Stimulated activated CD8-positive, alpha-beta memory T cell treated with anti-CD3 and anti-CD28 coated beads, Interleukin-4, amount 100 ng/mL, for 4 hours (primary cell): ENCODE measurements around the gene SKA1.
"Not testable (repeated sequence)": the region's sequence is repeated elsewhere in the genome, so short reads cannot be mapped to it uniquely, and the experiment has no call there.

ENCODE experiments used
- DNase-seq, 2 donors: peaks; one replicate each; pipeline ENCODE4 v3.0.0-alpha.2; 2020; ENCODE audit warnings: low read depth in 2 of 2, low spot score in 1 of 2

SKA1 gene

GRCh38 chr18:50393802-50394201 is 19.0 kb downstream of the SKA1 start:
- DNase-seq = no peak

GRCh38 chr18:50395093-50395492 is 20.2 kb downstream of the SKA1 start:
- no peak for DNase-seq

- no peak for DNase-seq
Observed at GRCh38 chr18:50396005-50396660, 21.3 kb downstream of the SKA1 start.

GRCh38 chr18:50397023-50397422 is 22.2 kb downstream of the SKA1 start:
- no peak for DNase-seq

GRCh38 chr18:50398099-50398498 is 23.3 kb downstream of the SKA1 start:
- DNase-seq = no peak

GRCh38 chr18:50398947-50399346 is 24.1 kb downstream of the SKA1 start:
- no peak for DNase-seq

GRCh38 chr18:50399582-50399981 is 24.7 kb downstream of the SKA1 start:
- no peak for DNase-seq

GRCh38 chr18:50400438-50400837 is 25.6 kb downstream of the SKA1 start:
- not testable (repeated sequence) for DNase-seq

- DNase-seq = no peak
Observed at GRCh38 chr18:50401295-50401694, 26.4 kb downstream of the SKA1 start.

- no peak for DNase-seq
Observed at GRCh38 chr18:50401888-50402287, 27.0 kb downstream of the SKA1 start.

- not testable (repeated sequence) for DNase-seq
Observed at GRCh38 chr18:50404752-50405581, 30.1 kb downstream of the SKA1 start.

- DNase-seq = no peak
Observed at GRCh38 chr18:50405582-50406271, 30.9 kb downstream of the SKA1 start.

GRCh38 chr18:50409236-50409635 is 34.4 kb downstream of the SKA1 start:
- DNase-seq = no peak

- DNase-seq = no peak
Observed at GRCh38 chr18:50410008-50410407, 35.2 kb downstream of the SKA1 start.

GRCh38 chr18:50410894-50411293 is 36.0 kb downstream of the SKA1 start:
- DNase-seq = no peak

GRCh38 chr18:50416832-50417231 is 42.0 kb downstream of the SKA1 start:
- not testable (repeated sequence) for DNase-seq

GRCh38 chr18:50417705-50418104 is 42.9 kb downstream of the SKA1 start:
- not testable (repeated sequence) for DNase-seq

GRCh38 chr18:50418650-50419049 is 43.8 kb downstream of the SKA1 start:
- no peak for DNase-seq

GRCh38 chr18:50422286-50422898 is 47.5 kb downstream of the SKA1 start:
- no peak for DNase-seq

- no peak for DNase-seq
Observed at GRCh38 chr18:50424877-50425690, 50.2 kb downstream of the SKA1 start.

- DNase-seq = no peak
Observed at GRCh38 chr18:50427896-50428295, 53.0 kb downstream of the SKA1 start.
